ENCODE data around the gene LDLRAD3.

GRCh38 chr11:36109590-36109849, 165.7 kb downstream of the LDLRAD3 start:
- no peak for TF ChIP-seq CTCF (IDR thresholded peaks at IDR 0.05; ENCODE audit: borderline replicate concordance, extremely low read depth, low read length, poor library complexity, severe bottlenecking)
- no peak for TF ChIP-seq EZH2 (IDR thresholded peaks at IDR 0.05; ENCODE audit: borderline replicate concordance, low read depth, low read length, severe bottlenecking)

Measured in DND-41 (cell line).